AG04449 (cell line): ENCODE measurements around the gene IGSF9B.

ENCODE experiments used
- CTCF ChIA-PET: fragments of 350-600 bp; formaldehyde crosslinking; extraction: SDS; loops from one replicate; lab custom pipeline; 2021; ENCODE audit warnings: antibody characterized with exemption; lab: Yijun Ruan, JAX
- POLR2A ChIA-PET: fragments of 400-600, 350-600 bp; formaldehyde crosslinking; extraction: SDS; loops from one replicate; lab custom pipeline; 2020; ENCODE audit warnings: antibody characterized with exemption, inconsistent platforms; lab: Yijun Ruan, JAX
- DNase-seq: peaks from one replicate; pipeline ENCODE4 v3.0.0-alpha.2; 2010; ENCODE audit warnings: low read depth, low spot score
- H3K4me3 ChIP-seq: 2 replicates; pipeline ENCODE4 v1.5.1; 2011; ENCODE audit warnings: low read depth, mild to moderate bottlenecking, control low read depth, low read length
- CTCF ChIP-seq: IDR thresholded peaks from one replicate; pipeline ENCODE4 v1.5.1; 2011; ENCODE audit warnings: mild to moderate bottlenecking, moderate library complexity, low read length, control low read depth, inconsistent platforms; ENCODE audit not compliant: insufficient read depth; ENCODE audit errors: missing control alignments

Gene IGSF9B

DNA sequence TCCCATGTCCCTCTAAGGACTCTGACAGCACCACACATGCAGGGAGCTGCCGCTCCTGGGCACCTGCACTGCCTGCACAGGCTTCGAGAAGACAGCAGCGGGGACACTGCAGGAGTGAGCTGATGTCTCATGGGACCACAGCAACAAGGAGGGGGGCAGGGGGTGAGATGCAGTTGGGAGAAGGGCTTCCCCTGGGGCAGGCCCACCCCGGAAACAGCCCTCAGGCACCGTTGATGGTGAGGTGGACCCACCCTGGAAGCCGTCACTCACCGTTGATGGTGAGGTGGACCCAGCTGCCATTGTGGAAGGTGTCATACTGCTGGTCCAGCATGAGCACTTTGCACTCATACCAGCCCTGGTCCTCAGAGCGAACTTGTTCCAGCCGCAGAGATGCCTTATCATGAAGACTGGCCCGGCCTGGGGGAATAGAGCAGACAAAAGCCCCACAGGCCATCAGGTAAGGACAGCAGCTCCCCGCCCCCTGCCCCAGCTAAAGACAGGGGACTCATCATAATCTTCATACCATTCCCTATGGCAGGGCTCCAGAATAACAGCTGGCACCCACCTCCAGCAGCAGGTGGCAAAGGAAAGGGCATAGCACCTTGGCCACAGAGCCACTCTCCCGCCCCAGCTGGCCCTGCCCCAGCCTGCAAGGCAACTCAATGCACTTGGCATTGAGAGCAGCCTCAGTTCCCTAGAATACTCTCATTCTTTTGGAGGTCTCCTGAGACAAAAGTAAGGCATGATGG lies 12.6 kb downstream of the IGSF9B start:
- no peak for TF ChIP-seq CTCF
- H3K4me3 ChIP-seq, result no peak overlapping the region
- CTCF ChIA-PET, result interaction anchor here (0.6 to 0.8 kb wide), 3 partner anchors 13 to 192 kb away, joined by 3 read pairs; no protein-coding TSS in a partner anchor
- POLR2A ChIA-PET, result no interaction called here
- DNase-seq, result no peak

- no peak overlapping the region for H3K4me3 ChIP-seq
- DNase-seq, result no peak
- ChIA-PET POLR2A (no interaction called here), CTCF (no interaction called here)
- no peak for TF ChIP-seq CTCF
Observed at GRCh38 chr11:133942577-133942976, 14.2 kb downstream of the IGSF9B start.

GRCh38 chr11:133941546-133941945 lies 15.2 kb downstream of the IGSF9B start:
- no peak for TF ChIP-seq CTCF
- DNase-seq, result no peak
- CTCF ChIA-PET, result no interaction called here
- H3K4me3 ChIP-seq, result no peak overlapping the region
- POLR2A ChIA-PET, result no interaction called here

GRCh38 chr11:133940034-133940433 lies 16.7 kb downstream of the IGSF9B start:
- DNase-seq, result no peak
- ChIA-PET CTCF (no interaction called here), POLR2A (no interaction called here)
- H3K4me3 ChIP-seq, result no peak overlapping the region
- no peak for TF ChIP-seq CTCF

DNA sequence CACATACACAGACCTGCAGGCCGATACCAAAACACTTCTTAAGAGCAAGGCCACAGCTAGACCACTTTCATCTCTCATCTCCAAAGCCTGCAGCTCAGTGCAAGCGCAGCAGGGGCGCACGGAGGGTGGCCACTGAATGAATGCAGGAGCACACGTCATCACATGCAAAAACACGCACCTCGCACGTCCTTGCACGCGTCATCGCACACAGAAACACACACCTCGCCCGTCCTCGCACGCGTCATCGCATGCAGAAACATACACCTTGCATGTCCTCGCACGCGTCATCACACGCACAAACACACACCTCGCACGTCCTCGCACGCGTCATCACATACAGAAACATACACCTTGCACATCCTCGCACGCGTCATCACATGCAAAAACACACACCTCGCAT lies 17.2 kb downstream of the IGSF9B start:
- POLR2A ChIA-PET, result no interaction called here

DNA sequence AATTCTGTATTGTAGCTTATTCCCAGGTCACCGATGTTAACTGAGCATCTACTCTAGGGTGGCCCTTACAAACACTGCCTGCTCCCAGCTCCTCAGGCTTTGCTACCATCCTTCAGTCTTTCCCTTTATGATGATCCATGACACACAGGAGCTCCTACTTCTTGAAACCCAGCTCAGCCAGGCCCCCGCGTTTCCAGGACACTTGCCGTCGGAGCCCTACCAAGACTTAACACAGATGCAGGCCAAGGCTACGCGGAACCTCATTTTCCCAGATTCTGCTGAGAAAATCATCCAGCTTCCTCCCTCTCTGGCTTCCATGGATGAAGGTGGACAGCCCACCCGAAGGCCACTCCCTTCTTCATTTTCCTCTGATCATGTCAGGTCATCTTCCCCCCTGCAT lies 18.6 kb downstream of the IGSF9B start:
- no peak overlapping the region for H3K4me3 ChIP-seq
- ChIA-PET CTCF (no interaction called here), POLR2A (no interaction called here)
- TF ChIP-seq CTCF, result no peak
- no peak for DNase-seq

More for the DNA sequence above, 17.2 kb downstream of the IGSF9B start:
- TF ChIP-seq CTCF, result no peak
- no peak overlapping the region for H3K4me3 ChIP-seq
- DNase-seq, result no peak
- CTCF ChIA-PET, result no interaction called here
